SK-N-SH (cell line): ENCODE measurements around the gene BAHCC1. TPM values are rescaled to one million over a fixed set of nuclear protein-coding genes. Genes with fewer than 3 reads are reported as not detected.

Experiments used
- CTCF ChIA-PET: fragments of 300-600, 350-600 bp; formaldehyde crosslinking; extraction: SDS; loops from one replicate; lab custom pipeline; 2021; lab: Yijun Ruan, JAX
- POLR2A ChIA-PET: fragments of 350-600 bp; sonication (Branson Sonifier 250); formaldehyde crosslinking; extraction: SDS; loops from one replicate; lab custom pipeline; 2020; ENCODE audit warnings: antibody characterized with exemption, inconsistent platforms; lab: Yijun Ruan, JAX
- DNase-seq: peaks from one replicate; pipeline ENCODE4 v3.0.0; 2012
- H2AFZ ChIP-seq: fragments of 200-600 bp; sonication (generic); 2 replicates; pipeline ENCODE4 v1.8.1; 2016; ENCODE audit warnings: antibody characterized with exemption, mild to moderate bottlenecking, low read depth
- H3F3A ChIP-seq: fragments of 200-600 bp; sonication (generic); replicated peaks from 2 replicates; pipeline ENCODE3; 2016; ENCODE audit warnings: antibody characterized with exemption, mild to moderate bottlenecking; ENCODE audit not compliant: insufficient read depth
- H3K27ac ChIP-seq, 2 experiments: fragments of 200-500 bp in 1 of 2; fragments of 200-600 bp in 1 of 2; sonication (Bioruptor generic) in 1 of 2; sonication (generic), shearing (Covaris generic) in 1 of 2; 2 replicates each; pipeline versions ENCODE4 v1.5.1 to v1.6.1; 2014 to 2016; ENCODE audit warnings: low read depth in 2 of 2, inconsistent platforms in 1 of 2, low read length in 1 of 2, mild to moderate bottlenecking in 1 of 2, mixed read lengths in 1 of 2
- H3K27me3 ChIP-seq: fragments of 200-600 bp; sonication (generic), shearing (Covaris generic); 2 replicates; pipeline ENCODE4 v1.6.1; 2016; ENCODE audit warnings: mixed run types; ENCODE audit not compliant: insufficient read depth
- H3K36me3 ChIP-seq, 2 experiments: fragments of 200-500 bp in 1 of 2; fragments of 200-600 bp in 1 of 2; sonication (Bioruptor generic) in 1 of 2; sonication (generic) in 1 of 2; replicated peaks in 1 of 2; 2 replicates each; pipeline versions ENCODE3 to v1.5.1; 2014 to 2016; ENCODE audit warnings: low read length in 1 of 2, mild to moderate bottlenecking in 1 of 2; ENCODE audit not compliant: insufficient read depth in 2 of 2, control insufficient read depth in 1 of 2
- H3K4me1 ChIP-seq, 2 experiments: fragments of 200-500 bp in 1 of 2; fragments of 200-600 bp in 1 of 2; sonication (Bioruptor generic) in 1 of 2; sonication (generic), shearing (Covaris generic) in 1 of 2; 2 replicates each; pipeline versions ENCODE4 v1.5.1 to v1.6.1; 2014 to 2016; ENCODE audit warnings: low read depth in 1 of 2, low read length in 1 of 2, mixed run types in 1 of 2; ENCODE audit not compliant: insufficient read depth in 2 of 2, control insufficient read depth in 1 of 2
- H3K4me2 ChIP-seq: fragments of 200-600 bp; sonication (generic), shearing (Covaris generic); 2 replicates; pipeline ENCODE4 v1.6.1; 2017; ENCODE audit warnings: mixed run types
- H3K4me3 ChIP-seq, 2 experiments: fragments of 200-500 bp in 1 of 2; fragments of 200-600 bp in 1 of 2; sonication (Bioruptor generic) in 1 of 2; sonication (generic), shearing (Covaris generic) in 1 of 2; 2 replicates each; pipeline versions ENCODE4 v1.5.1 to v1.8.1; 2014 to 2016; ENCODE audit warnings: low read depth in 2 of 2, inconsistent platforms in 1 of 2, low read length in 1 of 2, mild to moderate bottlenecking in 1 of 2, mixed read lengths in 1 of 2, moderate library complexity in 1 of 2
- H3K79me2 ChIP-seq: fragments of 200-600 bp; sonication (generic); 2 replicates; pipeline ENCODE4 v1.8.1; 2017; ENCODE audit warnings: mild to moderate bottlenecking; ENCODE audit not compliant: insufficient read depth
- H3K9ac ChIP-seq: fragments of 200-600 bp; sonication (generic); 2 replicates; pipeline ENCODE4 v1.6.1; 2017; ENCODE audit warnings: mixed run types
- H3K9me2 ChIP-seq: fragments of 200-600 bp; sonication (generic); 2 replicates; pipeline ENCODE4 v1.6.1; 2017; ENCODE audit warnings: mixed run types
- H3K9me3 ChIP-seq: fragments of 200-600 bp; sonication (generic); 2 replicates; pipeline ENCODE4 v1.6.1; 2017; ENCODE audit warnings: mixed run types, mild to moderate bottlenecking, moderate library complexity
- H4K20me1 ChIP-seq: fragments of 200-600 bp; sonication (generic); 2 replicates; pipeline ENCODE4 v1.6.1; 2017; ENCODE audit warnings: mild to moderate bottlenecking, mixed run types; ENCODE audit not compliant: insufficient read depth
- FOSL2 ChIP-seq: IDR thresholded peaks from 2 replicates; pipeline ENCODE4 v1.4.0; 2012; ENCODE audit warnings: low read depth, mild to moderate bottlenecking, moderate library complexity, borderline replicate concordance
- GABPA ChIP-seq: IDR thresholded peaks from 2 replicates; pipeline ENCODE4 v1.4.0; 2012; ENCODE audit warnings: low read depth, mild to moderate bottlenecking
- MAX ChIP-seq: IDR thresholded peaks from 2 replicates; pipeline ENCODE4 v1.4.0; 2012; ENCODE audit warnings: low read depth
- MXI1 ChIP-seq: IDR thresholded peaks from 2 replicates; pipeline ENCODE4 v1.6.1; 2012; ENCODE audit warnings: mild to moderate bottlenecking, low read depth, low read length, improper control_type of control experiment
- NRF1 ChIP-seq: IDR thresholded peaks from 2 replicates; pipeline ENCODE4 v1.6.1; 2012; ENCODE audit warnings: low read depth, mild to moderate bottlenecking, low read length
- PBX3 ChIP-seq: IDR thresholded peaks from 2 replicates; pipeline ENCODE4; 2012
- RAD21 ChIP-seq: IDR thresholded peaks from 2 replicates; pipeline ENCODE4 v1.6.1; 2012; ENCODE audit warnings: mild to moderate bottlenecking, low read length
- RCOR1 ChIP-seq: fragments of 150-350 bp; IDR thresholded peaks from 2 replicates; pipeline ENCODE4 v1.6.1; 2017; ENCODE audit warnings: antibody characterized with exemption, low read length
- RFX5 ChIP-seq: IDR thresholded peaks from 2 replicates; pipeline ENCODE4 v1.6.1; 2012; ENCODE audit warnings: mild to moderate bottlenecking, improper control_type of control experiment, low read length
- SIN3A ChIP-seq: IDR thresholded peaks from 2 replicates; pipeline ENCODE4 v1.6.1; 2012; ENCODE audit warnings: low read depth, mild to moderate bottlenecking, low read length, moderate library complexity, borderline replicate concordance
- SMC3 ChIP-seq: IDR thresholded peaks from 2 replicates; pipeline ENCODE4 v1.6.1; 2012; ENCODE audit warnings: low read depth, low read length, improper control_type of control experiment
- TCF12 ChIP-seq: IDR thresholded peaks from 2 replicates; pipeline ENCODE4 v1.4.0; 2012
- TEAD4 ChIP-seq: IDR thresholded peaks from 2 replicates; pipeline ENCODE4 v1.4.0; 2012; ENCODE audit warnings: mild to moderate bottlenecking, borderline replicate concordance; ENCODE audit not compliant: insufficient read depth
- USF1 ChIP-seq: IDR thresholded peaks from 2 replicates; pipeline ENCODE4 v1.4.0; 2012; ENCODE audit warnings: low read depth, borderline replicate concordance
- USF2 ChIP-seq: fragments of 150-350 bp; IDR thresholded peaks from 2 replicates; pipeline ENCODE4 v1.6.1; 2017; ENCODE audit warnings: antibody characterized with exemption, low read length, low read depth, borderline replicate concordance
- YY1 ChIP-seq: IDR thresholded peaks from 2 replicates; pipeline ENCODE4 v1.4.0; 2012; ENCODE audit warnings: low read depth, mild to moderate bottlenecking
- ZBTB33 ChIP-seq: IDR thresholded peaks from 2 replicates; pipeline ENCODE4 v1.4.0; 2012; ENCODE audit warnings: low read depth, borderline replicate concordance
- WGBS: methylation state at CpG from one replicate; pipeline ENCODE4 v1.1.6; 2017; ENCODE audit warnings: low lambda C conversion rate; 5-methylcytosine and 5-hydroxymethylcytosine counted together
- polyA plus RNA-seq, 3 experiments: library from polyadenylated mRNA; depleted of rRNA; stranded (reverse); fragments of >200 nt; gene quantifications; 2 replicates each; pipeline ENCODE4 v1.2.3, GENCODE V29; 2012

BAHCC1 gene
- polyA plus RNA-seq, 1 of the 3 experiments (the other 2 are of a cell fraction), result 6.4 TPM

GRCh38 chr17:81405411-81405872, 10.2 kb downstream of the BAHCC1 start:
- no peaks in the 10 kb centered on the region for H3K36me3 ChIP-seq
- no peaks in the 10 kb centered on the region for H3K9me2 ChIP-seq
- no peaks in the 10 kb centered on the region for H3K9me3 ChIP-seq
- no peak overlapping the region for H3K4me3 ChIP-seq
- H2AFZ ChIP-seq, result no peak overlapping the region
- POLR2A ChIA-PET, result interaction anchor here (1.1 to 2.3 kb wide), 2 partner anchors 10 to 76 kb away, joined by 4 to 6 read pairs; partner anchors contain the start of gene BAHCC1
- 59% methylated on average over 7 of the region's 7 CpGs for WGBS
- H3K27me3 ChIP-seq, result no peaks in the 10 kb centered on the region
- H3K4me2 ChIP-seq, result no peak overlapping the region; the same call in 1 of the 2 replicates
- DNase-seq, result no peak
- H3K79me2 ChIP-seq, result peaks cover 39% of the 10 kb centered on the region
- peaks cover 45 to 63% of the 10 kb centered on the region in 2 experiments for H3K4me1 ChIP-seq
- peaks cover 17% of the 10 kb centered on the region for H4K20me1 ChIP-seq
- H3K9ac ChIP-seq, result no peak overlapping the region
- peaks cover 24% of the 10 kb centered on the region for H3F3A ChIP-seq
- CTCF ChIA-PET, result interaction anchor here (1.0 to 6.4 kb wide), 11 partner anchors 8 to 153 kb away, joined by 3 to 41 read pairs (median 8); partner anchors contain the start of gene BAHCC1
- no peak overlapping the region for H3K27ac ChIP-seq
- no peak for TF ChIP-seq SIN3A
- TF ChIP-seq PBX3, result no peak
- TF ChIP-seq YY1, result no peak
- no peak for TF ChIP-seq RFX5
- TF ChIP-seq GABPA, result no peak
- TF ChIP-seq SMC3, result no peak
- TF ChIP-seq USF1, result no peak
- no peak for TF ChIP-seq TEAD4
- no peak for TF ChIP-seq RAD21
- TF ChIP-seq MAX, result no peak
- TF ChIP-seq ZBTB33, result no peak
- TF ChIP-seq USF2, result no peak
- no peak for TF ChIP-seq MXI1
- no peak for TF ChIP-seq RCOR1
- no peak for TF ChIP-seq FOSL2
- no peak for TF ChIP-seq NRF1
- TF ChIP-seq TCF12, result no peak
